IPS-15b (cell line): ENCODE measurements around the gene HNRNPF.

Source experiments
- H3K27me3 ChIP-seq: one replicate; pipeline ENCODE4 v1.6.1; 2013; ENCODE audit warnings: low read length; ENCODE audit not compliant: control insufficient read depth, insufficient read depth
- H3K36me3 ChIP-seq: one replicate; pipeline ENCODE4 v1.6.1; 2013; ENCODE audit warnings: low read length; ENCODE audit not compliant: control insufficient read depth, insufficient read depth
- H3K4me1 ChIP-seq: one replicate; pipeline ENCODE4 v1.6.1; 2013; ENCODE audit warnings: mild to moderate bottlenecking, low read length; ENCODE audit not compliant: control insufficient read depth, insufficient read depth
- H3K4me3 ChIP-seq: one replicate; pipeline ENCODE4 v1.5.1; 2013; ENCODE audit warnings: low read depth, low read length
- H3K9ac ChIP-seq: one replicate; pipeline ENCODE4 v1.6.1; 2013; ENCODE audit warnings: low read depth, mild to moderate bottlenecking, low read length
- H3K9me3 ChIP-seq: one replicate; pipeline ENCODE4 v1.6.1; 2013; ENCODE audit warnings: mild to moderate bottlenecking, low read length; ENCODE audit not compliant: control insufficient read depth, insufficient read depth

The HNRNPF gene

GRCh38 chr10:43391496-43391895, 17.5 kb downstream of the HNRNPF start:
- Histone ChIP-seq H3K9me3 (no peaks in the 10 kb centered on the region), H3K4me3 (no peak overlapping the region), H3K27me3 (no peaks in the 10 kb centered on the region), H3K36me3 (peaks cover 62% of the 10 kb centered on the region), H3K9ac (no peak overlapping the region), H3K4me1 (peaks cover 11% of the 10 kb centered on the region)

GRCh38 chr10:43390759-43391158, 18.2 kb downstream of the HNRNPF start:
- H3K36me3 ChIP-seq = peaks cover 64% of the 10 kb centered on the region
- no peaks in the 10 kb centered on the region for H3K9me3 ChIP-seq
- no peak overlapping the region for H3K9ac ChIP-seq
- no peak overlapping the region for H3K4me3 ChIP-seq
- no peaks in the 10 kb centered on the region for H3K27me3 ChIP-seq
- H3K4me1 ChIP-seq = peaks cover 11% of the 10 kb centered on the region

- H3K4me3 ChIP-seq = no peak overlapping the region
- H3K9ac ChIP-seq = no peak overlapping the region
- H3K4me1 ChIP-seq = peaks cover 11% of the 10 kb centered on the region
- H3K9me3 ChIP-seq = no peaks in the 10 kb centered on the region
- H3K27me3 ChIP-seq = no peaks in the 10 kb centered on the region
- peaks cover 64% of the 10 kb centered on the region for H3K36me3 ChIP-seq
Measured at GRCh38 chr10:43390333-43390732, 18.7 kb downstream of the HNRNPF start.

- H3K4me1 ChIP-seq = peaks cover 11% of the 10 kb centered on the region
- H3K4me3 ChIP-seq = no peak overlapping the region
- H3K9ac ChIP-seq = no peak overlapping the region
- peaks cover 64% of the 10 kb centered on the region for H3K36me3 ChIP-seq
- no peaks in the 10 kb centered on the region for H3K9me3 ChIP-seq
- H3K27me3 ChIP-seq = no peaks in the 10 kb centered on the region
Measured at GRCh38 chr10:43389867-43390266, 19.1 kb downstream of the HNRNPF start.

GRCh38 chr10:43387678-43388032, 21.3 kb downstream of the HNRNPF start:
- H3K9ac ChIP-seq = no peak overlapping the region
- H3K27me3 ChIP-seq = no peaks in the 10 kb centered on the region
- no peaks in the 10 kb centered on the region for H3K4me1 ChIP-seq
- H3K4me3 ChIP-seq = no peak overlapping the region
- H3K9me3 ChIP-seq = no peaks in the 10 kb centered on the region
- H3K36me3 ChIP-seq = peaks cover 48% of the 10 kb centered on the region

- Histone ChIP-seq H3K9ac (no peak overlapping the region), H3K36me3 (peaks cover 43% of the 10 kb centered on the region), H3K9me3 (no peaks in the 10 kb centered on the region), H3K4me1 (no peaks in the 10 kb centered on the region), H3K27me3 (no peaks in the 10 kb centered on the region), H3K4me3 (no peak overlapping the region)
Measured at GRCh38 chr10:43386981-43387677, 21.9 kb downstream of the HNRNPF start.

- H3K4me1 ChIP-seq = no peaks in the 10 kb centered on the region
Measured at GRCh38 chr10:43386549-43386948, 22.4 kb downstream of the HNRNPF start.

GRCh38 chr10:43385412-43386004, 23.5 kb downstream of the HNRNPF start:
- H3K9me3 ChIP-seq = no peaks in the 10 kb centered on the region
- H3K27me3 ChIP-seq = no peaks in the 10 kb centered on the region
- no peak overlapping the region for H3K4me3 ChIP-seq
- H3K4me1 ChIP-seq = no peaks in the 10 kb centered on the region
- H3K36me3 ChIP-seq = peaks cover 32% of the 10 kb centered on the region
- no peak overlapping the region for H3K9ac ChIP-seq

More at GRCh38 chr10:43386549-43386948, 22.4 kb downstream of the HNRNPF start:
- Histone ChIP-seq H3K4me3 (no peak overlapping the region), H3K9me3 (no peaks in the 10 kb centered on the region), H3K9ac (no peak overlapping the region), H3K27me3 (no peaks in the 10 kb centered on the region), H3K36me3 (peaks cover 38% of the 10 kb centered on the region)

GRCh38 chr10:43384252-43385221, 24.4 kb downstream of the HNRNPF start:
- H3K9ac ChIP-seq = peak overlapping the region; percentile 1
- H3K9me3 ChIP-seq = no peaks in the 10 kb centered on the region
- no peak overlapping the region for H3K4me3 ChIP-seq
- H3K4me1 ChIP-seq = no peaks in the 10 kb centered on the region
- no peaks in the 10 kb centered on the region for H3K27me3 ChIP-seq
- peaks cover 23% of the 10 kb centered on the region for H3K36me3 ChIP-seq

GRCh38 chr10:43383204-43383971, 25.6 kb downstream of the HNRNPF start:
- H3K27me3 ChIP-seq = no peaks in the 10 kb centered on the region
- H3K9me3 ChIP-seq = no peaks in the 10 kb centered on the region
- no peak overlapping the region for H3K4me3 ChIP-seq
- H3K9ac ChIP-seq = no peak overlapping the region
- no peaks in the 10 kb centered on the region for H3K4me1 ChIP-seq
- peaks cover 21% of the 10 kb centered on the region for H3K36me3 ChIP-seq

- Histone ChIP-seq H3K9me3 (no peaks in the 10 kb centered on the region), H3K9ac (no peak overlapping the region), H3K27me3 (no peaks in the 10 kb centered on the region), H3K4me1 (peaks cover 9% of the 10 kb centered on the region), H3K4me3 (no peak overlapping the region), H3K36me3 (no peaks in the 10 kb centered on the region)
Measured at GRCh38 chr10:43380610-43381222, 28.3 kb downstream of the HNRNPF start.
